Mesendoderm (in vitro differentiated cells): Measurements from ENCODE around the gene DPPA4. TPM values are rescaled to one million over a fixed set of nuclear protein-coding genes. Genes with fewer than 3 reads are reported as not detected.

Experiments used
- DNase-seq: peaks from one replicate; pipeline ENCODE4 v3.0.0; 2013
- H2AK5ac ChIP-seq: 2 replicates; pipeline ENCODE4 v1.6.1; 2013; ENCODE audit warnings: low read length, inconsistent platforms
- H2BK120ac ChIP-seq: 2 replicates; pipeline ENCODE4 v1.6.1; 2013; ENCODE audit warnings: low read depth, mild to moderate bottlenecking, low read length, moderate library complexity, mixed read lengths
- H2BK15ac ChIP-seq: replicated peaks from 2 replicates; pipeline ENCODE4 v1.6.1; 2013; ENCODE audit warnings: low read depth, mild to moderate bottlenecking, moderate library complexity
- H2BK5ac ChIP-seq: 2 replicates; pipeline ENCODE4 v1.6.1; 2013; ENCODE audit warnings: low read length, inconsistent platforms
- H3K18ac ChIP-seq: 2 replicates; pipeline ENCODE4 v1.6.1; 2013; ENCODE audit warnings: mild to moderate bottlenecking, low read length, mixed read lengths
- H3K23ac ChIP-seq: one replicate; pipeline ENCODE4 v1.6.1; 2013; ENCODE audit warnings: low read length
- H3K27ac ChIP-seq: 2 replicates; pipeline ENCODE4 v1.5.1; 2013; ENCODE audit warnings: low read depth, mild to moderate bottlenecking, inconsistent platforms, low read length, moderate library complexity
- H3K27me3 ChIP-seq: 2 replicates; pipeline ENCODE4 v1.6.1; 2013; ENCODE audit warnings: low read length, control low read depth, mild to moderate bottlenecking, inconsistent platforms; ENCODE audit not compliant: insufficient read depth, poor library complexity
- H3K36me3 ChIP-seq: 2 replicates; pipeline ENCODE4 v1.6.1; 2013; ENCODE audit warnings: low read length, inconsistent platforms; ENCODE audit not compliant: control insufficient read depth, insufficient read depth
- H3K4ac ChIP-seq: one replicate; pipeline ENCODE4 v1.6.1; 2013; ENCODE audit warnings: low read depth, mild to moderate bottlenecking, low read length, moderate library complexity
- H3K4me1 ChIP-seq: 2 replicates; pipeline ENCODE4 v1.6.1; 2013; ENCODE audit warnings: low read depth, low read length, inconsistent platforms; ENCODE audit not compliant: control insufficient read depth
- H3K4me2 ChIP-seq: 2 replicates; pipeline ENCODE4 v1.6.1; 2013; ENCODE audit warnings: low read length
- H3K4me3 ChIP-seq: 2 replicates; pipeline ENCODE4 v1.5.1; 2013; ENCODE audit warnings: mild to moderate bottlenecking, low read length
- H3K56ac ChIP-seq: one replicate; pipeline ENCODE4 v1.6.1; 2013; ENCODE audit warnings: low read length
- H3K79me1 ChIP-seq: 2 replicates; pipeline ENCODE4 v1.6.1; 2013; ENCODE audit warnings: low read length, inconsistent platforms
- H3K79me2 ChIP-seq: 2 replicates; pipeline ENCODE4 v1.6.1; 2013; ENCODE audit warnings: mild to moderate bottlenecking, low read length; ENCODE audit not compliant: control insufficient read depth, insufficient read depth
- H3K9ac ChIP-seq: 2 replicates; pipeline ENCODE4 v1.6.1; 2013; ENCODE audit warnings: low read length, inconsistent platforms
- H4K5ac ChIP-seq: one replicate; pipeline ENCODE4 v1.6.1; 2013; ENCODE audit warnings: low read length
- H4K8ac ChIP-seq: one replicate; pipeline ENCODE4 v1.6.1; 2013; ENCODE audit warnings: low read depth, mild to moderate bottlenecking, control low read depth, low read length, moderate library complexity
- WGBS: extraction: QIAGEN DNeasy Blood & Tissue Kit; methylation state at CpG from one replicate; pipeline ENCODE4 v1.1.7; 2013; ENCODE audit warnings: low lambda C conversion rate, missing lambda C conversion rate; ENCODE audit not compliant: insufficient coverage; ENCODE audit errors: extremely low coverage; 5-methylcytosine and 5-hydroxymethylcytosine counted together
- polyA plus RNA-seq, 2 experiments: library from polyadenylated mRNA; stranded (reverse); fragments of 200-250 nt; gene quantifications; one replicate each; pipeline ENCODE4 v1.2.3, GENCODE V29; 2013

DPPA4 gene
- polyA plus RNA-seq (2013, experiment 1 of 2): 418 TPM
- 427 TPM for polyA plus RNA-seq (2013, experiment 2 of 2)

DNA sequence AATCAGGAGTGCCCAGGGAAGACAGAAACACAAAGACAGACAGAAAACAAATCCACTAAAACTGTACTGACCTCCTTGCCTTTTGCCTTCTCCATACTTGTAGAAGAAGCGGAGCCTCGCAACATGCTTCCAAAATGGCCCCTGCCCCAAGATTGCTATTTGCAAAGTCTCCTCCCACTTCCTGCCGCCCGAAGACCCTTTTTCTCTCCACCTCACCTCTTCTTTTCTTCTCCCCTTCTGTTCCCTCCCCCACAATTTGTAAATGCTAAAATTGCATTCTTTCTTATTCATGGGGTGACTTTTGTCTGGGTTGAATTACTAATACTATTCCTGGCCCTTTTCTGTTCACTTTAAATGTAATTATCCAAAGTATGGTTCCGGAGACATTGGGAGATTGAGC lies at the start of gene DPPA4:
Gene DPPA4 (minus strand): TSS at position 154 of the 400 bp plus-strand sequence. CDS start 29 bp downstream, at position 125.
- peak within 1 kb of the TSS; percentile 29 for H3K4me2 ChIP-seq
- no peak within 1 kb of the TSS for H4K5ac ChIP-seq
- peak within 1 kb of the TSS; percentile 89 for H3K4ac ChIP-seq
- H3K27me3 ChIP-seq: no peaks in the 10 kb centered on the region
- H3K9ac ChIP-seq: peak within 1 kb of the TSS; percentile 89
- H3K36me3 ChIP-seq: peaks cover 12% of the 10 kb centered on the region
- DNase-seq: peak; percentile 94
- peak within 1 kb of the TSS; percentile 86 for H3K18ac ChIP-seq
- peaks cover 47% of the 10 kb centered on the region for H3K79me2 ChIP-seq
- peak within 1 kb of the TSS; percentile 4 for H2AK5ac ChIP-seq
- no peak within 1 kb of the TSS for H3K23ac ChIP-seq
- H3K4me3 ChIP-seq: peak within 1 kb of the TSS; percentile 87
- H3K56ac ChIP-seq: peak within 1 kb of the TSS; percentile 86
- H3K79me1 ChIP-seq: peaks cover 2% of the 10 kb centered on the region
- peaks cover 8% of the 10 kb centered on the region for H3K4me1 ChIP-seq
- no peak within 1 kb of the TSS for H2BK5ac ChIP-seq
- H3K27ac ChIP-seq: peak within 1 kb of the TSS; percentile 84
- no CpG with 5 or more reads among the region's 5 CpGs for WGBS
- peak within 1 kb of the TSS; percentile 97 for H2BK120ac ChIP-seq
- H2BK15ac ChIP-seq: no peak within 1 kb of the TSS
- no peak within 1 kb of the TSS for H4K8ac ChIP-seq

- peak; percentile 14 for DNase-seq
- Histone ChIP-seq H3K27ac (no peak overlapping the region), H2BK15ac (no peak overlapping the region), H3K56ac (no peak overlapping the region), H3K79me2 (no peaks in the 10 kb centered on the region), H3K27me3 (no peaks in the 10 kb centered on the region), H4K5ac (no peak overlapping the region), H3K4ac (no peak overlapping the region), H3K18ac (no peak overlapping the region), H3K4me1 (no peaks in the 10 kb centered on the region), H4K8ac (no peak overlapping the region), H3K79me1 (no peaks in the 10 kb centered on the region), H2BK5ac (no peak overlapping the region), H3K23ac (no peak overlapping the region), H3K36me3 (no peaks in the 10 kb centered on the region), H3K4me3 (no peak overlapping the region), H3K4me2 (no peak overlapping the region), H2BK120ac (no peak overlapping the region), H3K9ac (no peak overlapping the region), H2AK5ac (no peak overlapping the region)
- WGBS: no CpG with 5 or more reads among the region's 7 CpGs
Observed at GRCh38 chr3:109385442-109386318, 48.3 kb upstream of the DPPA4 start.

DNA sequence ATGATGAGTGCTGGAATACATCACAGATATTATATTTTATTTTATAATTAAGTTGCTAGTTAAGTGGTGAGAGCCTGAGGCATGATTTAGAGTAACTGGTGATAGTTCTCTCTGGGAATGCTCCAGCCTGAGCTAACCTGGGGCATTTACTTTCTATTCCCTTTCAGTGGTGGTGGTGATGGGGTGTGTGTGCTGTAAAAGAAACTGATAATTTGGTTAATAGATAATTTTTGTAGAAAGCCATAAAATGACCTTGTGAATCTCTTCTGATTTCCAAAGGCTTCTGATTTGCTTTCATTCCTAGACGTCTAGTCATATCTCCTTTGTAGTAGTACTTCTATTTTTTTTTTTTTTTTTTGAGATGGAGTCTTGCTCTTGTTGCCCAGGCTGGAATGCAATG lies 46.8 kb upstream of the DPPA4 start:
- DNase-seq: no peak
- Histone ChIP-seq H2BK15ac (no peak overlapping the region), H3K9ac (no peak overlapping the region), H3K4ac (no peak overlapping the region), H3K36me3 (no peaks in the 10 kb centered on the region), H3K4me1 (no peaks in the 10 kb centered on the region), H3K18ac (no peak overlapping the region), H3K56ac (no peak overlapping the region), H2AK5ac (no peak overlapping the region), H3K4me3 (no peak overlapping the region), H2BK120ac (no peak overlapping the region), H3K27me3 (no peaks in the 10 kb centered on the region), H3K4me2 (no peak overlapping the region), H3K79me1 (no peaks in the 10 kb centered on the region), H3K79me2 (no peaks in the 10 kb centered on the region), H3K27ac (no peak overlapping the region), H2BK5ac (no peak overlapping the region), H4K8ac (no peak overlapping the region), H4K5ac (no peak overlapping the region), H3K23ac (no peak overlapping the region)
- no CpG with 5 or more reads among the region's 1 CpG for WGBS

GRCh38 chr3:109382588-109382987 lies 45.2 kb upstream of the DPPA4 start:
- no peak overlapping the region for H3K4ac ChIP-seq
- H3K9ac ChIP-seq: no peak overlapping the region
- no peak overlapping the region for H3K18ac ChIP-seq
- H3K27me3 ChIP-seq: no peaks in the 10 kb centered on the region
- H3K79me2 ChIP-seq: no peaks in the 10 kb centered on the region
- H2BK5ac ChIP-seq: no peak overlapping the region
- no peak overlapping the region for H3K4me2 ChIP-seq
- no peak overlapping the region for H4K5ac ChIP-seq
- WGBS: no CpG with 5 or more reads among the region's 7 CpGs
- no peak overlapping the region for H2BK120ac ChIP-seq
- H3K27ac ChIP-seq: no peak overlapping the region
- H2AK5ac ChIP-seq: no peak overlapping the region
- no peak overlapping the region for H2BK15ac ChIP-seq
- H3K56ac ChIP-seq: no peak overlapping the region
- H3K23ac ChIP-seq: no peak overlapping the region
- H3K36me3 ChIP-seq: no peaks in the 10 kb centered on the region
- H3K4me3 ChIP-seq: no peak overlapping the region
- no peaks in the 10 kb centered on the region for H3K4me1 ChIP-seq
- no peak overlapping the region for H4K8ac ChIP-seq
- H3K79me1 ChIP-seq: no peaks in the 10 kb centered on the region
- DNase-seq: no peak

DNA sequence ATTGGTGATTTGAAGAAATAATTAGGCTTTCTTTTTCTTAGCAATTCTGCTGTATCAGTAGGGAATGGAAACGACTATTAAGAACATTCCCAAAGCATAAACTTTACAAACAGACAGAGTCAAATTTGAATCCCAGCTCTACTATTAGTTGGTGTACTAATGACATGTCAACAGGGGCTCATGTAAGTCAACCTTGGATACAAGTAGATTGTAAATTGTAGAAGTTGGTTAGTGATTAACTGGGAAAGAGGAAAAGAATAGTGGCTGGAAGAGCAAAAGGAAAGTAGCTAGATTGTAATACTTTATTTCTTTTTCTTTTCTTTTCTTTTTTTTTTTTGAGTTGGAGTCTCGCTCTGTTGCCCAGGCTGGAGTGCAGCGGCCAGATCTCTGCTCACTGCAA lies 38.6 kb upstream of the DPPA4 start:
- Histone ChIP-seq H3K27ac (no peak overlapping the region), H2BK15ac (no peak overlapping the region), H2AK5ac (no peak overlapping the region), H3K23ac (no peak overlapping the region), H3K4me3 (no peak overlapping the region), H2BK120ac (no peak overlapping the region), H4K8ac (no peak overlapping the region), H3K4ac (no peak overlapping the region), H3K79me2 (no peaks in the 10 kb centered on the region), H3K4me2 (no peak overlapping the region), H2BK5ac (no peak overlapping the region), H3K56ac (no peak overlapping the region), H3K18ac (no peak overlapping the region), H3K79me1 (no peaks in the 10 kb centered on the region), H3K27me3 (no peaks in the 10 kb centered on the region), H4K5ac (no peak overlapping the region), H3K9ac (no peak overlapping the region), H3K4me1 (no peaks in the 10 kb centered on the region), H3K36me3 (no peaks in the 10 kb centered on the region)
- WGBS: no CpG with 5 or more reads among the region's 3 CpGs
- no peak for DNase-seq
